Glomerular visceral epithelial cell (primary cell): ENCODE results near the gene BTBD9.

ENCODE experiments used
- DNase-seq: peaks from one replicate; pipeline ENCODE4 v3.0.0-alpha.2; 2016; ENCODE audit errors: extremely low spot score

The BTBD9 gene

DNA sequence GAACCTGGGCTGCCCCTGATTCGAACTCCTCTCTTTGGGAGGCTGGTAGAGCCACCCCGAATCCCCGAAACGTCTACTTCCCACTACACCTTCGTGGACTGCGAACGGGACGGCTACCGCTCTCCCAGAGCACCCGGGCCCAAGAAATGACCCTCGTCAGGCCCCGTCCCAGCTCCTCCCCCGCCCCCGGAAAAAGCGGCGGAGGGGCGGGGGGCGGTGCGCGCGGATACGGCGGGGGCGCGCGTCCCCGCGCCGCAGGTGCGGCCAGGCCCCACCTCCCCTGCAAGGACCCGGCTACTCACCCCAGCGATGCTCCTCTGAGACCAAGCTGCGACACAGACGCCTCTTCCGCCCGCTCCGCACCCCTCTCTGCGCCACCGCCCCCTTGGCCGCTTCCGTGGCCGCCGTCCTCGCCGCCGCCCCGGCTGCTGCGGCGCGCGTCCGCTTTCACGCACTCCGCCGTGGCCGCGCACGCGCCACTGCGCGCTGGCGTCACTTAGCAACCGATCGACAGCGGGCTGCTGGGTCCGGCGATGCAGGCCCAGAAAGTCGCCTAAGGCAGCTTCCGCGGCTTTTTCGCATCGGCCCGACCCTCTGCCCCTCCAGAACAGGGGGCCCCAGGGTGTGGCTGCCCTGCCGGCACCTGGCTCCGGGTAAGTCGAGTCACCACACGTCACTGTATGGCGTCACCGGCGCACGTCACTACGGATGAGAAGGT lies at the start of gene BTBD9:
Gene BTBD9, minus strand, starts transcription at position 432 of the 718 bp plus-strand sequence.
- DNase-seq: peak; percentile 75

DNA sequence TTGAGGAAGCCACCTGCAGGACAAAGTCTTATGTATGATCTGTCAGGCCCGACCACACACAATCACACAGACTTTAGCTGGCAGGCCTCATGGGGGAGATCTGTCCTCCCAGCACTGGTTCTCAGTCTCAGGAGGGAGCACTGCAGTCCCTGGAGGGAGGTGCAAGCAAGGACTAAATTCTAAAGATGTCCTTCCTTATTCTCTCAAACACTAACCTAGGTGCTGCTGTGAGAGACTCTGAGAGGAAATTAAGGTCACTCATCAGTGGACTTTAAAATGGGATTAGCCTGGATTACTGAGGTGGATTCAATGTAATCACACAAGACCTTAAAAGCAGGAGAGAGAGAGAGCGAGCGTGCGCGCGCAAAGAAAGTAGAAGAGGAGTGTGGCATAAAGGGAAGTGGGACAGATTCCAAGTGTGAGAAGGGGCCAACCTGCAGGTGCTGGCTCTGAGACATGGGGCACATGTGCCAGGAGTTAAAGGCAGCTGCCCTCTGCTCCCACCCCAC lies 48.9 kb upstream of the BTBD9 start:
- DNase-seq: no peak

- DNase-seq: no peak
These were observed 47.8 kb upstream of the BTBD9 start for GRCh38 chr6:38687549-38687948.

- no peak for DNase-seq
These were observed 47.3 kb upstream of the BTBD9 start for GRCh38 chr6:38687043-38687353.

DNA sequence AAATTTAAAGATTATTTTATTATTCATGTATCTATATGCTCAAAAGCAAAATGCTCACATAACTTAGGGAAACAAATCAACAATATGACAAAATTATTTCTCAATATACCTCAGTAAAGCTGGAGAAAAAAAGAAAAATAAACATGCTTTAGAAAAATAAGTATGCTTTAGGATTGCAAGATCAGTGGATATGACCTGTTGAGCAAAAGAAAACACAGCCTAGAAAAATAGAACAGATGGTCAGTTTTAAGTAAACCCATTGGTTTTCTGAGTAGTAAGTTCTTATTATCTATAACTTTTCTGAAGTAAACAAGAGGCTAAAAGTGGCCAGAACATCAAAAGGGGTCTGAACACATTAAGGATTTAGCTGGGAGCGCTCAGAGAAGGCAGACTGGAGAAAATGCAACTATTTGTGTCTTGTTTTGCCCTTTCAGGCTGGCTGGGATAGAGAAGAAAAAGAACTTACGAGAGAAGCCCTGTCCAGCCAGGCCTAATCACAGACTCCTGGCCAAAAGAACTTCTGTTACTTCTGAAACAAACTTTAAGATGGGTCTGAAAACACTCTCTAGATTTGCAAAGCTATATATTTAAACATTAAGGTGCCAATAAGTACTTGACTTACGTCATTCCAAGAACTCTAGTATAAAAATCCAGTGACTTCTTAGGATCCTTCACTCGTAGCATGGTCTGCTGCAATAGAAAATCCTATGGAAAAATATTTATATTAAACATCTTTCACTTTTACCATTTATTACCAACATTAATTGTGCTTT lies 46.7 kb upstream of the BTBD9 start:
- DNase-seq: no peak

DNA sequence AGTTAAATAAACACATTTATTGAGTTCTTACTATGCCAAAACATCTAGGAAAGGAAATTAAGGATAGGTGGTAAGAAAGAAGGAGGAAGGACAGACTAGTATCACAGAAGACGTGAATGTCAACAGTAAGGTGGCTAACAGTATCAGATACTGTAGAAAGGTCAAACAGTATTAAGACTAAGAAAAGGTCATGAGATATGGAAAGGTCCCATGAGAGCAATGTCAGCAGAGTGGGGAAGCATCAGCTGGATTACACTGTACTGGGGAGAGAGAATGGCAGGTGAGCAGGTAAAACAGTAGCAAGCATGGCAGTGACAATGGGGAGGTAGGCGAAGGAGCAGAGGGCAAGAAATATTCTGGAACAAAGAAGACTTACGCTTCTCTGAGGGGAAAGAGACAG lies 45.2 kb upstream of the BTBD9 start:
- DNase-seq: no peak

DNA sequence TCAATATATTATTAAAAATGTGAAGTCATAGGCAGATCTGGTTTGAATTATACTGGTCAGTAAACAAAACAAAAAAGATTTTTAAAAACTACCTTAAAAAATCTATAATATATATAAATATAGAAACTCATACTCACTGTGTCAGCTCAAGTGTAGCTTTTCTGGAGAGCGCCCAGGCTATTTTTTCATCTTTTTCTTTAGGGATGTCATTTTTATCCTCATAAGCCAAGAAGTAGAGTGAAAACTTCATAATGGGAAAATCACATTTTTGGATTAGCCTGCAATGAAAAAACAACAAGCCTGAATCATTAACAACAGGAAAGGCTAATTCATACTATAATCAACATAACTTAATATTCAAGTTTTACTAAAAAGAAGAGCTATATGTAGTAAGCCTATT lies 44.5 kb upstream of the BTBD9 start:
- no peak for DNase-seq

DNA sequence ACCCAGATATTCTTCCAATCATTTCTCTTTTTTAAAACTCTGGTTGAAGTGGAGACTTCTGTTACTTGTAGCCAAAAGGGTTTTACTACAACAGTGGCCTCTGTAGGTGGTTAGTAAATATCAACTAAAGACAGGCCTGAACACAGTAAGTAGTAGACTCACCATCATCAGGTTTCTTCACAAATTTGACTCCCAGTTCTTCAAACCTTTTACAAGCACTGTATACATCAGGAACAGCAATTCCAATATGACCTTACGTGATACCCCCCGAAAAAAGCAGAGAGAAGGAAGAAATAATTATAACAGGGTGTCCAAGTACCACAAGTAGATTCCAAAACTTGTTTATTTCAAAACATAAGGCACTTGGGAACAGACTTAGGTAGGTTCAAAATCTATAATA lies 42.1 kb upstream of the BTBD9 start:
- no peak for DNase-seq

DNA sequence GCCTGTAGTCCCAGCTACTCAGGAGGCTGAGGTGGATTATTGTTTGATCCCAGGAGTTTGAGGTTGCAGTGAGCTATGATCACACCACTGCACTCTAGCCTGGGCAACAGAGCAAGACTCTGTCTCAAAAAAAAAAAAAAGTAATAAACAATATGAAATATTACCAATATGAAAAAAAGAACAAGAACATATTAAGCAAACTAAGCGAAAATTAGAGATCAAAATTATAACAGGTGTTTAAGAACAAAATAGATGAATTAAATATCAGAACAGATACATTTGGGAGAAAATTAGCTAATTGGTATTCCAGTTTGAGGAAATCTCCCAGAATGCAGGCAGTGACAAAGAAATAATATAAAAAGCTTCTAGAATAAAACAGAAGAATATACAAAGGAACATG lies 39.9 kb upstream of the BTBD9 start:
- no peak for DNase-seq

GRCh38 chr6:38678178-38678760 lies 38.5 kb upstream of the BTBD9 start:
- DNase-seq: no peak

GRCh38 chr6:38676974-38677544 lies 37.3 kb upstream of the BTBD9 start:
- DNase-seq: no peak

GRCh38 chr6:38676236-38676973 lies 36.7 kb upstream of the BTBD9 start:
- no peak for DNase-seq

DNA sequence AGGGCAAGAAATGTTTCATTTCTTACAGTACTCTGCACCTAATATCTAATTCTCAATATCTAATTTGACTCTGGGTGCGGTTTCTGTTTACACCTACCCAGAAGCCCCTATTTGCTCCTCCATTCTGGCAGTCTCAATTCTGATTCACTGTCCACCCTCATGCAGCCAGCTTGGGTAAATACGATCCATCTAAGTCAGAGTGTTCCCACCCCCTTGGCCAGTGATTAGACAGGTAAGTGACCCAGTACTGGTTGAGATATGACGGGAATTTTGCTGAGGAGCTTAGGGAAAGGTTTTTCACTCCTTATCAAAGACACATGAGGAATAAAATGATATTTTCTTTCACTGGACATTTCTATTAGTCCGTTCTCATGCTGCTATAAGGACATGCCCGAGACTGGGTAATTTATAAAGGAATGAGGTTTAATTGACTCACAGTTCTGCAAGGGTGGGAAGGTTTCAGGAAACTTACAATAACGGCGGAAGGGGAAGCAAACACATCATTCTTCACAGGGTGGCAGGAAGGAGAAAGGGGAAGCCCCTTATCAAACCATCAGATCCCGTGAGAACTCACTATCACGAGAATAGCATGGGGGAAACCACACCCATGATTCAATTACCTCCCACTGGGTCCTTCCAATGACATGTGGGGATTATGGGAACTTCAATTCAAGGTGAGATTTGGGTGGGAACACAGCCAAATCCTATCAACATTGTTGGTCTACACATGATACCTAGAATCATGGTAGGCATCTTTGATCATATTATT lies 33.9 kb upstream of the BTBD9 start:
- DNase-seq: no peak

GRCh38 chr6:38671885-38672467 lies 32.2 kb upstream of the BTBD9 start:
- DNase-seq: peak; percentile 53

DNA sequence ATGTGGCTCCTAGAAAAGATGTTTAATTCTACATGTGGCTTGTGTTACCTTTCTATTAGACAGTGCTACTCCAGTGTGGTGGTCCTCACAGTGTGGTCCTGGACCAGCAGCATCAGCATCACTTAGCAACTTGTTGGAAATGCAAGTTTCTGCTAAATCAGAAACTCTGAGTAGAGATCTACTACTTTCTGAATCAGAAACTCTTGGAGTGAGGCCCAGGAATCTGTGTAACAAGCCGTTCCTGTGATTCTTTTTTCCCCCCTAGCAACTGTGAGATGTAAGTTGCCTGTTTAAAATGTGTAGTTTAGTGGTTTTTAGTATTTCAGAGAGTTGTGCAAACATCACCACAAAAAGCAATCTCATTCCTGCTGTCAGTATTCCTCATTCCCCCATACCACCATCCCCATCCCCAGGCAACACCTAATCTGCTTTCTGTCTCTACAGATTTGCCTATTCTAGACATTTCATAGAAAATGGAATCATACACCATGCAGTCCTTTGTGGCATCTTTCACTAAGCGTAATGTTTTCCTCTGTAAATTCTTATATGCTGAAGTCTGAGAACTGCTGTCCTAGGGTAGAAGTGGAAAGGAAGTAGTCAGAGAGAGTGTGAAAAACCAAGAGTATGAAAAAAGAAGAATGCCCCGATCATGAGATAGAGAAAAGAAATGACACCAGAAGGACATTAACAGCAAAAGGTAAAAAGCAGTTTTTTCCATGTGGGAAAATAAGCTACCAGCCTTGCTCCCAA lies 18.9 kb upstream of the BTBD9 start:
- no peak for DNase-seq

GRCh38 chr6:38656896-38657295 lies 17.2 kb upstream of the BTBD9 start:
- DNase-seq: no peak

DNA sequence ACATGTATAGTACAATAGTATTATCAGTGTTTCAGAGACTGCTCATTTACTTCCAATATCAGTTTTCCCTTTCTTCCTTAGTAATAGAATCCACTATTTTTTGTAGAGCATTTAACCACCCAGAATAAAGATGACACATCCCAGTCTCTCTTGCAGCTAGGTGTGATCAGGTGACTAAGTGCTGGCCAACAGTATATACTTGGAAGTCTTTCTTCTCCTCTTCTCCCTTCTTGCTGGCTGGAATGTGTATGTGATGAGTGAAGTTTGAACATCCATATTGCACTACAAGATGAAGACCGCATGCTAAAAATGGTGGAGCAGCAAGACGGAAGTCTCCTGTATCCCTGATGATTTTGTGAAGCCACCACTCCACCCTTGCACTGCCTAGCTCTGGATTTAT lies 14.5 kb upstream of the BTBD9 start:
- no peak for DNase-seq

DNA sequence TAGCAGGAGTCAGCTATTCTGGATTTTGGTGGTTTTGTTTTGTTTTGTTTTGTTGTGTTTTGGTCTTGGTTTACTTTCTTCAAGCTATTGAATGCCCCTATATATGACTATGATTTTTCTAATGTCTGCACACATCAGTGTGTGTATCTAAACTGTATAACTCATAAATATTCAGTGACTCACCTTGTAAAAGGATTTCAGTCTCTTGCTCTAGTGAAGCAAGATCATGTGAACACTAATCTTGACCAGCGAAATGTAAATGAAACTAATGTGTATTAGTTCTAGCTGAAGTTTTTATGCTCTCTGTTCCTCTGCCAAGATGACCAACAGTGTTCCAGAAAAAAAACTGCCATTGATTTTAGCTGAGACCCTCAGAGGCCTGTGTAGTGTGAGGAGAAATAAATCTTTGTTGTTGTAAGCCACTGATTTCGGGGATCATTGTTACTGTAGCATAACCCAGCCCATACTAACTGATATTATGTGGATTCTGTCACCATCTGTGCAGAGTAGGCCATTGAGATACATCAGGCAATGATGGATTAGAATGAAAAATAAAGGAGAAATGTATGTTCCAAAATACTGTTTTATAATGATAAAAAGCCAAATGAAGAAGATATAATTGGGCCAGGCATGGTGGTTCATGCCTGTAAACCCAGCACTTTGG lies 11.5 kb upstream of the BTBD9 start:
- DNase-seq: no peak

DNA sequence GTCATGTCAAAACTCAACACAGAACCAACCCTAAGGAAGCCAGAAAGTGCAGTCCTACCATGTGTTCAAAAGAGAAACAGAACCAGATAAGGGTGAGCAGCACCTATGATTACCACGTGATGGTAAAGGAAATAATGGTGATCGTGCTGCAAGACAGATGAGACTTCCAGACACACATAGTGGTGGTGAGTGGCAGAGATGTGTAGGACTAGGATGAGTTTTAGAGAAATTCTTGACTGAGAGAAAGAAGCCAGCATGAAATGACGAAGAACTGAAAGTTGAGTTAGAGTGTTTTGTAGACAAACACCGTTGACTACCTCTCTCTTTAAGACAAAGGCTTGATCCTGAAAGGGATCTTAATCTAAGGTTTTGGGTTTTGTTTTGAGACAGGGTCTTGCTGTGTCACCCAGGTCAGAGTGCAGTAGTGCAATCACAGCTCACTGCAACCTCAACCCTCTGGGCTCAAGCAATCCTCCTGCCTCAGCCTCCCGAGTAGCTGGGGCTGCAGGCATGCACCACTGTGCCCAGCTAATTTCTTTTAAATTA lies 10.6 kb upstream of the BTBD9 start:
- no peak for DNase-seq
